Tongue (tissue), 2 donors: ENCODE data around the gene AGAP1. TPM values are rescaled to one million over a fixed set of nuclear protein-coding genes. Genes with fewer than 3 reads are reported as not detected.

Experiments used
- DNase-seq: peaks from one replicate; pipeline ENCODE4 v3.0.0-alpha.2; 2015
- total RNA-seq: library from RNA; depleted of rRNA; stranded (reverse); fragments of >200 nt; gene quantifications from one replicate; pipeline ENCODE4 v1.2.3, GENCODE V29; 2014

AGAP1 gene
- total RNA-seq, 1 donor from 2014 or later: 33.0 TPM

GRCh38 chr2:235812185-235812665, 318.4 kb downstream of the AGAP1 start:
- DNase-seq: no peak

GRCh38 chr2:235813398-235813797, 319.6 kb downstream of the AGAP1 start:
- DNase-seq: no peak

GRCh38 chr2:235820571-235820970, 326.7 kb downstream of the AGAP1 start:
- no peak for DNase-seq

GRCh38 chr2:235824331-235824730, 330.5 kb downstream of the AGAP1 start:
- DNase-seq: no peak

GRCh38 chr2:235825946-235826345, 332.1 kb downstream of the AGAP1 start:
- no peak for DNase-seq

- no peak for DNase-seq
Observed at GRCh38 chr2:235826826-235827225, 333.0 kb downstream of the AGAP1 start.

GRCh38 chr2:235827585-235827992, 333.7 kb downstream of the AGAP1 start:
- no peak for DNase-seq

GRCh38 chr2:235829726-235830125, 335.9 kb downstream of the AGAP1 start:
- DNase-seq: no peak

- no peak for DNase-seq
Observed at GRCh38 chr2:235831755-235832154, 337.9 kb downstream of the AGAP1 start.

- no peak for DNase-seq
Observed at GRCh38 chr2:235832941-235833340, 339.1 kb downstream of the AGAP1 start.

- no peak for DNase-seq
Observed at GRCh38 chr2:235833971-235834620, 340.3 kb downstream of the AGAP1 start.

GRCh38 chr2:235834781-235835180, 340.9 kb downstream of the AGAP1 start:
- DNase-seq: no peak

GRCh38 chr2:235835810-235836209, 342.0 kb downstream of the AGAP1 start:
- DNase-seq: no peak

- DNase-seq: peak; percentile 21
Observed at GRCh38 chr2:235836491-235836911, 342.7 kb downstream of the AGAP1 start.

GRCh38 chr2:235839226-235839625, 345.4 kb downstream of the AGAP1 start:
- DNase-seq: no peak

- no peak for DNase-seq
Observed at GRCh38 chr2:235839974-235840373, 346.1 kb downstream of the AGAP1 start.

- DNase-seq: no peak
Observed at GRCh38 chr2:235841863-235842262, 348.0 kb downstream of the AGAP1 start.

- DNase-seq: no peak
Observed at GRCh38 chr2:235842941-235843340, 349.1 kb downstream of the AGAP1 start.

GRCh38 chr2:235843591-235844395, 349.9 kb downstream of the AGAP1 start:
- no peak for DNase-seq

GRCh38 chr2:235844561-235844960, 350.7 kb downstream of the AGAP1 start:
- no peak for DNase-seq

- DNase-seq: no peak
Observed at GRCh38 chr2:235845245-235845644, 351.4 kb downstream of the AGAP1 start.

GRCh38 chr2:235847576-235847975, 353.7 kb downstream of the AGAP1 start:
- no peak for DNase-seq

- no peak for DNase-seq
Observed at GRCh38 chr2:235848055-235848454, 354.2 kb downstream of the AGAP1 start.

GRCh38 chr2:235848946-235849345, 355.1 kb downstream of the AGAP1 start:
- no peak for DNase-seq
